ENCODE data around the gene KCNN1. TPM values are rescaled to one million over a fixed set of nuclear protein-coding genes. Genes with fewer than 3 reads are reported as not detected.
A peak's percentile ranks its signal among the peaks of the same experiment; 100 is the strongest.

Gene KCNN1
- total and polyA plus RNA-seq, 9 of the 15 experiments (the other 6 are each of a cell fraction or from before 2014, with no cell fraction given) = 0.01 to 6.2 (median 0.72) TPM

GRCh38 chr19:18029617-18030338 is 62.9 kb downstream of the KCNN1 start (continued):
- TF ChIP-seq TFAP4 (CRISPR knock-in tag; IDR thresholded peaks at IDR 0.05; ENCODE audit: borderline replicate concordance) = peak; percentile 38; the same call in 1 of the 2 replicates
- 0 out of 2 replicates have a peak, but pooled peaks have one; percentile 35 for TF ChIP-seq ADNP (tag; IDR thresholded peaks at IDR 0.05)
- no peak for TF ChIP-seq CHCHD3 (CRISPR knock-in tag; IDR thresholded peaks at IDR 0.05)
- TF ChIP-seq RBM25 (IDR thresholded peaks at IDR 0.05; ENCODE audit: low read depth, low read length, severe bottlenecking) = peak; percentile 85
- TF ChIP-seq KDM1A (IDR thresholded peaks at IDR 0.05) = 0 out of 4 replicates have a peak, but pooled peaks of 1 of the 2 experiments have one; percentile 13
- TF ChIP-seq, protein P1, sequence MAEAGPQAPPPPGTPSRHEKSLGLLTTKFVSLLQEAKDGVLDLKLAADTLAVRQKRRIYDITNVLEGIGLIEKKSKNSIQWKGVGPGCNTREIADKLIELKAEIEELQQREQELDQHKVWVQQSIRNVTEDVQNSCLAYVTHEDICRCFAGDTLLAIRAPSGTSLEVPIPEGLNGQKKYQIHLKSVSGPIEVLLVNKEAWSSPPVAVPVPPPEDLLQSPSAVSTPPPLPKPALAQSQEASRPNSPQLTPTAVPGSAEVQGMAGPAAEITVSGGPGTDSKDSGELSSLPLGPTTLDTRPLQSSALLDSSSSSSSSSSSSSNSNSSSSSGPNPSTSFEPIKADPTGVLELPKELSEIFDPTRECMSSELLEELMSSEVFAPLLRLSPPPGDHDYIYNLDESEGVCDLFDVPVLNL (CRISPR knock-in tag; IDR thresholded peaks at IDR 0.05; ENCODE audit: low read depth) = no peak
- no peak for TF ChIP-seq KLF13 (tag; IDR thresholded peaks at IDR 0.05; ENCODE audit: borderline replicate concordance, low read depth)
- TF ChIP-seq MEIS2 (IDR thresholded peaks at IDR 0.05; ENCODE audit: partially characterized antibody) = peak; percentile 71
- no peak for TF ChIP-seq ERF (CRISPR knock-in tag; IDR thresholded peaks at IDR 0.05)
- TF ChIP-seq ZBTB7A (IDR thresholded peaks at IDR 0.05; ENCODE audit: borderline replicate concordance, control insufficient read depth, low read depth, low read length) = no peak
- 0 out of 2 replicates have a peak, but pooled peaks have one; percentile 39 for TF ChIP-seq CBX1 (IDR thresholded peaks at IDR 0.05; ENCODE audit: low read depth)
- peak; percentile 81 for TF ChIP-seq BCOR (IDR thresholded peaks at IDR 0.05)
- peak; percentile 63 for TF ChIP-seq NFIC (IDR thresholded peaks at IDR 0.05)
- no peak for TF ChIP-seq ZNF584 (CRISPR knock-in tag; IDR thresholded peaks at IDR 0.05; ENCODE audit: low read depth)
- TF ChIP-seq, protein P2, sequence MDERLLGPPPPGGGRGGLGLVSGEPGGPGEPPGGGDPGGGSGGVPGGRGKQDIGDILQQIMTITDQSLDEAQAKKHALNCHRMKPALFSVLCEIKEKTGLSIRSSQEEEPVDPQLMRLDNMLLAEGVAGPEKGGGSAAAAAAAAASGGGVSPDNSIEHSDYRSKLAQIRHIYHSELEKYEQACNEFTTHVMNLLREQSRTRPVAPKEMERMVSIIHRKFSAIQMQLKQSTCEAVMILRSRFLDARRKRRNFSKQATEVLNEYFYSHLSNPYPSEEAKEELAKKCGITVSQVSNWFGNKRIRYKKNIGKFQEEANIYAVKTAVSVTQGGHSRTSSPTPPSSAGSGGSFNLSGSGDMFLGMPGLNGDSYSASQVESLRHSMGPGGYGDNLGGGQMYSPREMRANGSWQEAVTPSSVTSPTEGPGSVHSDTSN (CRISPR knock-in tag; IDR thresholded peaks at IDR 0.05; ENCODE audit: low read depth) = no peak
- TF ChIP-seq, protein P2 (tag; conservative IDR thresholded peaks at IDR 0.05; ENCODE audit: low read depth) = 0 out of 2 replicates have a peak, but pooled peaks have one; percentile 26
- TF ChIP-seq, protein P3, sequence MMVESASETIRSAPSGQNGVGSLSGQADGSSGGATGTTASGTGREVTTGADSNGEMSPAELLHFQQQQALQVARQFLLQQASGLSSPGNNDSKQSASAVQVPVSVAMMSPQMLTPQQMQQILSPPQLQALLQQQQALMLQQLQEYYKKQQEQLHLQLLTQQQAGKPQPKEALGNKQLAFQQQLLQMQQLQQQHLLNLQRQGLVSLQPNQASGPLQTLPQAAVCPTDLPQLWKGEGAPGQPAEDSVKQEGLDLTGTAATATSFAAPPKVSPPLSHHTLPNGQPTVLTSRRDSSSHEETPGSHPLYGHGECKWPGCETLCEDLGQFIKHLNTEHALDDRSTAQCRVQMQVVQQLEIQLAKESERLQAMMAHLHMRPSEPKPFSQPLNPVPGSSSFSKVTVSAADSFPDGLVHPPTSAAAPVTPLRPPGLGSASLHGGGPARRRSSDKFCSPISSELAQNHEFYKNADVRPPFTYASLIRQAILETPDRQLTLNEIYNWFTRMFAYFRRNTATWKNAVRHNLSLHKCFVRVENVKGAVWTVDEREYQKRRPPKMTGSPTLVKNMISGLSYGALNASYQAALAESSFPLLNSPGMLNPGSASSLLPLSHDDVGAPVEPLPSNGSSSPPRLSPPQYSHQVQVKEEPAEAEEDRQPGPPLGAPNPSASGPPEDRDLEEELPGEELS (CRISPR knock-in tag; IDR thresholded peaks at IDR 0.05; ENCODE audit: borderline replicate concordance) = no peak
- no peak for TF ChIP-seq FOXJ3 (CRISPR knock-in tag; IDR thresholded peaks at IDR 0.05)
- no peak for TF ChIP-seq RBBP5 (IDR thresholded peaks at IDR 0.05; ENCODE audit: borderline replicate concordance, insufficient read depth, low read length, poor library complexity, severe bottlenecking)
- TF ChIP-seq RBM14 (IDR thresholded peaks at IDR 0.05; ENCODE audit: borderline replicate concordance, insufficient read depth, low read depth, low read length) = no peak

Data from K562 (cell line).